Renal cortical epithelial cell (primary cell): ENCODE data around the gene WFDC13. TPM values are rescaled to one million over a fixed set of nuclear protein-coding genes. Genes with fewer than 3 reads are reported as not detected.
"Not testable (repeated sequence)": the region's sequence is repeated elsewhere in the genome, so short reads cannot be mapped to it uniquely, and the experiment has no call there.

Experiments
- DNase-seq: peaks from one replicate; pipeline ENCODE4 v3.0.0-alpha.2; 2011; ENCODE audit warnings: low read depth
- total RNA-seq: library from RNA; depleted of rRNA; stranded (reverse); fragments of >200 nt; gene quantifications from 2 replicates; pipeline ENCODE4 v1.2.3, GENCODE V29; 2014

The WFDC13 gene
- not detected in 2 replicates for total RNA-seq

- no peak for DNase-seq
These were observed at the start of gene WFDC13 for GRCh38 chr20:45701873-45702272. Gene WFDC13, plus strand, starts transcription at chr20:45702038. Its CDS starts 86 bp downstream, at chr20:45702124.

GRCh38 chr20:45657038-45657437 is 44.8 kb upstream of the WFDC13 start:
- DNase-seq, result not testable (repeated sequence)

GRCh38 chr20:45670139-45670538 is 31.7 kb upstream of the WFDC13 start, which contains the start of gene WFDC11:
Gene WFDC11, minus strand, starts transcription at chr20:45670239. Its CDS starts 19,639 bp downstream, at chr20:45650600.
- DNase-seq, result no peak

DNA sequence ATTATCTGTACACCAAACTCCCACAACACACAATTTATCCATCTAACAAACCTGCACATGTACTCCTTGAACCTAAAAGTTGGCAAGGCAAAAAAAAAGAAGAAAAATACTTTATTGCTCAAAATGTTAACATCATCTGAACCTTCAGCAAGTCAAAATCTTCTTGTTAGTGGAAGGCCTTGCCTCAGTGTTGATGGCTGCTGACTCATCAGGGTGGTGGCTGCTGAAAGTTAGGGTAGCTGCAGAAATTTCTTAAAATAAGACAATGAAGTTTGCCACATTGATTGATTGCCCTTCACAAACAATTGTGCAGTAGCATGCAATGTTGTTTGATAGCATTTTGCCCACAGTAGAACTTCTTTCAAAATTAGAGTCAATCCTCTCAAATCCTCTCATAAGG is 29.1 kb upstream of the WFDC13 start:
- DNase-seq, result no peak

- no peak for DNase-seq
These were observed 22.2 kb upstream of the WFDC13 start for GRCh38 chr20:45679650-45680049.

- no peak for DNase-seq
These were observed 15.9 kb upstream of the WFDC13 start for GRCh38 chr20:45685896-45686295.

GRCh38 chr20:45693346-45693745 is 8.5 kb upstream of the WFDC13 start:
- not testable (repeated sequence) for DNase-seq

- no peak for DNase-seq
These were observed 6.3 kb upstream of the WFDC13 start for GRCh38 chr20:45695496-45695895.

- DNase-seq, result no peak
These were observed 734 bp upstream of the WFDC13 start for GRCh38 chr20:45701104-45701503.

- no peak for DNase-seq
These were observed 3.3 kb downstream of the WFDC13 start, which contains the start of gene WFDC10B for GRCh38 chr20:45704969-45705637. Gene WFDC10B, minus strand, starts transcription at chr20:45705019. Its CDS starts 19,027 bp downstream, at chr20:45685992.

GRCh38 chr20:45716141-45716688 is 14.4 kb downstream of the WFDC13 start:
- DNase-seq, result not testable (repeated sequence)

DNA sequence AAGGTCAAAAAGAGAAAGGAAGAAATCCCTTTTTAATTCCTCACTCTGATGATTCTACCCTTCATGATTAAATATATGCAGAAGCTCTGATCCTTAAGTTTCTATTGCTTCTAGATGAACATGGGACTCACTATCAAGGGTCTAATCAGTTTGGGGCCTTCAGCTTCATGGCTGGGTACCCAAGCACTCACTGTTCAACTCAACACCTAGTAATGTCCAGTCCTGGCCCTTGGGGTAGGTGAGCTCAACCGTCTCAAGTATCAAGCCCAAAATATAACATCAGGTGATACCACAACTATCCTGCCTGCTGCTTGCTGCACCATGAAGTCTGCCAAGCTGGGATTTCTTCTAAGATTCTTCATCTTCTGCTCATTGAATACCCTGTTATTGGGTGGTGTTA is 20.2 kb downstream of the WFDC13 start, which contains the start of gene SPINT4:
Gene SPINT4, plus strand, starts transcription at position 301 of the 400 bp plus-strand sequence. Its CDS starts 21 bp downstream, at position 322.
- no peak for DNase-seq

DNA sequence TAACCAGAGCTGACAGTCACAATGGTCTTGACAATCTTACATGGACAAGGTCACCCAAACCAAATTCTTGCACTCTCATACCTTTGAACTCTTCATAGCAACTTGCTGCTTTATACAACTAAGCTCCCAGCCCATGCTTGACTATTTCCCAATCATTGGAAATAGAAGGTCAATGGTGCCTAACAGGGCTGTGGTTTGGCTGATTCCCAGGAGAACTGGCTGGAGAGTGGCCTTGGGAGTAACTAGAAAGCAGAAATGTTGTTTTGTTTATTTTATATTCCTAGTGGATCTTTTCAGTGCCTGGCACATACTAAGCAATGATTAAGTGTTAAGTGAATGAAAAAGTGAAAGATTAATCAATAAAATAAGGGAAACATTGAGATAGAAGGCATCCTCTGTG is 23.3 kb downstream of the WFDC13 start:
- DNase-seq, result peak; percentile 82

DNA sequence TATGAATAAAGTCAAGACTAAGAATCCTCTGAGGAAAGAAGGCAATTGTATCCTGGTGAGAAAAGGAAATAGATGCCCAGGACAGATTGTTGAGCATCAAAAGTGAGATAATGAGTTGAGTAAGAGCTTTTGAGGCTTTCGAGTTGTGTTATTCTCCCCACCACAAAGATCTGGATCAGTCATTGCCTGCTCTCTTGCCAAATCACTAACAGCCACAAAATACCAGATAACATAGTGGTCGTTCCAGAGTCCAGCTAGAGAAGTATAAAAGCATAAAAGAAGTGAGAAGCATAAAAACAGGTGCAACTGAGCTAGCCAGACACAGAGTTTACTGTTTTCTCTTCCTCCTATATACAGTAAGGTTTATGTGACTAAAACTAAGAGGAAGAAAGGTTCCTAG is 25.2 kb downstream of the WFDC13 start:
- peak; percentile 16 for DNase-seq

- DNase-seq, result no peak
These were observed 30.4 kb downstream of the WFDC13 start for GRCh38 chr20:45732199-45732598.

GRCh38 chr20:45735552-45735951 is 33.7 kb downstream of the WFDC13 start:
- DNase-seq, result no peak

DNA sequence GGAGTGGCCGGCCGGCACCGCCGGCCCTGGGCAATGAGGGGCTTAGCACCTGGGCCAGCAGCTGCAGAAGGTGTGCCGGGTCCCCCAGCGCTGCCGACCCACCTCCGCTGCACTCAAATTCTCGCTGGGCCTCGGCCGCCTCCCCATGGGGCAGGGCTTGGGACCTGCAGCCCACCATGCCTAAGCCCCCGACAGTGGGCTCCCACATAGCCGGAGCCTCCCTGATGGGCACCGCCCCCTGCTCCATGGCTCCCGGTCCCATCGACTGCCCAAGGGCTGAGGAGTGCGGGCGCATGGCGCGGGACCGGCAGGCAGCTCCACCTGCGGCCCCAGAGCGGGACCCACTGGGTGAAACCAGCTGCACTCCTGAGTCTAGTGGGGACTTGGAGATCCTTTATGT is 34.1 kb downstream of the WFDC13 start:
- DNase-seq, result no peak

- DNase-seq, result no peak
These were observed 40.8 kb downstream of the WFDC13 start for GRCh38 chr20:45742596-45742995.

DNA sequence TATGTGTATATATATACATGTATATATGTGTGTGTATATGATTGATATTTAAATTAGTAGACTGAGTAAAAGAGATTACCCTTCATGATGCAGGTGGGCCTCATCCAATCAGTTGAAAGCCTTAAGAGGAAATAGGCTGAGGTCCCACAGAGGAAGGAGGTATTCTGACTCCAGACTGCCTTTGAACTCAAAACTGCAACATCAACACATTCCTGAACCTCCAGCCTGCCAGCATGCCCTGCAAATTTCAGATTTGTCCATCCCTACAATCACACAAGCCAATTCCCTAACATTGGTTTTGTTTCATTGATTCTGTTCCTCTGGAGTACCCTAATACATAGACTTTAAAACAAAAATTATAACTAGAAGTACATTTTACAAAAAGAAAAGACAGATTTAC is 43.2 kb downstream of the WFDC13 start:
- DNase-seq, result no peak

DNA sequence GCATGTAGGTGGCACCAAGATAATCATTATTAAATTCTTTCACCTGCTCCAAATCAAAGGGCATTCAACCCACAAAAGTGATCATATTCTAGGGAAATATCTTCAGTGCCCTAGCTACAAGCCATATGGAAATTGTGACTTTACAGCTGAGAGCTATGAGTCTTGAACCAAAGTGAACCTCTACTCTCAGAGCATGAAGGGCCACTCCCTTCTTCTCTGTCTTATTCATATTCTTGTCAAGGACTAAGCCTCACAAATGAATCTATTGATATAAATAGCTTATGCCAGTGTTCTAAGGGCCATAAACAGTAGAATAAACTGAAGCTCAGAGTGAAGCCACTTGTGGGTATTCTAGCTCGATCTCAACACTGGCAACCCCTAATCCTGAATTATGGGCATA is 49.9 kb downstream of the WFDC13 start:
- no peak for DNase-seq

GRCh38 chr20:45752746-45753145 is 50.9 kb downstream of the WFDC13 start:
- DNase-seq, result no peak

GRCh38 chr20:45758096-45758495 is 56.3 kb downstream of the WFDC13 start:
- DNase-seq, result no peak
